Tibial nerve (tissue), 4 donors: Measurements from ENCODE around the gene PMF1. TPM values are rescaled to one million over a fixed set of nuclear protein-coding genes. Genes with fewer than 3 reads are reported as not detected.

Experiments used
- DNase-seq, 2 donors: peaks; one replicate each; pipeline ENCODE4 v3.0.0-alpha.2; 2019; ENCODE audit warnings: low spot score in 2 of 2
- H3K27ac ChIP-seq, 4 donors: fragments of 200-600 bp; sonication (generic) in 3 of 4; one replicate each; pipeline ENCODE4 v1.5.1; 2017 to 2019; ENCODE audit warnings: mild to moderate bottlenecking in 1 of 4
- H3K27me3 ChIP-seq, 2 donors: fragments of 200-600 bp; sonication (generic) in 1 of 2; one replicate each; pipeline versions ENCODE4 v1.5.1 to v1.6.0; 2017 to 2019
- H3K36me3 ChIP-seq, 3 donors: fragments of 200-600 bp; sonication (generic); one replicate each; pipeline ENCODE4 v1.5.1; 2018 to 2019
- H3K4me1 ChIP-seq, 4 donors: fragments of 200-600 bp; sonication (generic) in 3 of 4; one replicate each; pipeline ENCODE4 v1.5.1; 2017 to 2019
- H3K4me3 ChIP-seq, 4 donors: fragments of 200-600 bp; sonication (generic) in 3 of 4; one replicate each; pipeline ENCODE4 v1.5.1; 2017 to 2019; ENCODE audit warnings: mild to moderate bottlenecking in 1 of 4, moderate library complexity in 1 of 4
- H3K9me3 ChIP-seq, 4 donors: fragments of 200-600 bp; sonication (generic) in 3 of 4; one replicate each; pipeline ENCODE4 v1.5.1; 2017 to 2019
- CTCF ChIP-seq, 5 experiments: fragments of 200-600 bp in 3 of 5; fragments of 450-650 bp in 2 of 5; sonication (generic) in 3 of 5; IDR thresholded peaks; one replicate each; pipeline ENCODE4 v1.5.1; 2016 to 2019; ENCODE audit warnings: antibody characterized with exemption in 5 of 5, mild to moderate bottlenecking in 3 of 5, moderate library complexity in 2 of 5
- EP300 ChIP-seq, 2 donors: sonication (generic); formaldehyde crosslinking; IDR thresholded peaks; one replicate each; pipeline ENCODE4 v1.6.1; 2017; ENCODE audit warnings: antibody characterized with exemption in 2 of 2, mild to moderate bottlenecking in 1 of 2
- POLR2A ChIP-seq, 2 donors: fragments of 450-650 bp; IDR thresholded peaks; one replicate each; pipeline ENCODE4 v1.6.1; 2017; ENCODE audit warnings: antibody characterized with exemption in 2 of 2, mild to moderate bottlenecking in 2 of 2, moderate library complexity in 2 of 2
- WGBS, 2 donors: methylation state at CpG; one replicate each; pipeline ENCODE4 v1.1.5; 2018; 5-methylcytosine and 5-hydroxymethylcytosine counted together
- total RNA-seq, 4 donors: library from RNA; depleted of rRNA; stranded (reverse); fragments of >200 nt; gene quantifications; one replicate each; pipeline ENCODE4 v1.1.0, GENCODE V29; 2016

PMF1 gene
- total RNA-seq, 4 donors from 2014 or later, result 41.7 to 67.1 (median 49.1) TPM

- Histone ChIP-seq H3K27me3 (no peaks in the 10 kb centered on the region), H3K9me3 (no peaks in the 10 kb centered on the region), H3K4me3 (no peak overlapping the region), H3K4me1 (peaks cover 0 to 9% (median 0%) of the 10 kb centered on the region in 4 donors), H3K36me3 (peaks cover 0 to 88% (median 20%) of the 10 kb centered on the region in 3 donors), H3K27ac (no peak overlapping the region)
- DNase-seq, result no peak
- 72 to 77% methylated on average over 5 of the region's 5 CpGs for WGBS, 2 donors
- TF ChIP-seq CTCF (IDR thresholded peaks at IDR 0.05), result no peak
- no peak for TF ChIP-seq POLR2A (IDR thresholded peaks at IDR 0.05)
- TF ChIP-seq EP300 (IDR thresholded peaks at IDR 0.05), result no peak
Observed at GRCh38 chr1:156233426-156234127, 20.8 kb downstream of the PMF1 start.

GRCh38 chr1:156236164-156236563 lies 23.4 kb downstream of the PMF1 start:
- H3K9me3 ChIP-seq, result no peaks in the 10 kb centered on the region
- no peaks in the 10 kb centered on the region for H3K27me3 ChIP-seq
- H3K36me3 ChIP-seq, result peaks cover 0 to 90% (median 25%) of the 10 kb centered on the region in 3 donors
- TF ChIP-seq CTCF (IDR thresholded peaks at IDR 0.05) (no peak), EP300 (IDR thresholded peaks at IDR 0.05) (no peak), POLR2A (IDR thresholded peaks at IDR 0.05) (no peak)
- no peak overlapping the region for H3K27ac ChIP-seq
- no peaks in the 10 kb centered on the region for H3K4me1 ChIP-seq
- 90 to 93% methylated on average over 11 of the region's 12 CpGs for WGBS, 2 donors
- DNase-seq, result no peak
- no peak overlapping the region for H3K4me3 ChIP-seq

GRCh38 chr1:156238248-156238647 lies 25.4 kb downstream of the PMF1 start:
- H3K9me3 ChIP-seq, result no peaks in the 10 kb centered on the region
- no peaks in the 10 kb centered on the region for H3K4me1 ChIP-seq
- WGBS, 2 donors, result 94 to 95% methylated on average over 5 of the region's 5 CpGs
- no peak for TF ChIP-seq CTCF (IDR thresholded peaks at IDR 0.05)
- TF ChIP-seq POLR2A (IDR thresholded peaks at IDR 0.05), result no peak
- no peak for TF ChIP-seq EP300 (IDR thresholded peaks at IDR 0.05)
- no peak for DNase-seq
- no peak overlapping the region for H3K27ac ChIP-seq
- H3K36me3 ChIP-seq, result peaks cover 0 to 91% (median 25%) of the 10 kb centered on the region in 3 donors
- H3K27me3 ChIP-seq, result no peaks in the 10 kb centered on the region
- H3K4me3 ChIP-seq, result no peak overlapping the region

GRCh38 chr1:156241311-156241811 lies 28.6 kb downstream of the PMF1 start:
- no peaks in the 10 kb centered on the region for H3K27me3 ChIP-seq
- TF ChIP-seq EP300 (IDR thresholded peaks at IDR 0.05) (no peak), CTCF (IDR thresholded peaks at IDR 0.05) (no peak), POLR2A (IDR thresholded peaks at IDR 0.05) (no peak)
- WGBS, 2 donors, result 32 to 50% methylated on average over 4 to 14 of the region's 15 CpGs
- peak overlapping the region in 1 of 4 donors; percentile 40 for H3K27ac ChIP-seq
- H3K4me3 ChIP-seq, result no peak overlapping the region
- H3K4me1 ChIP-seq, result peaks cover 0 to 17% (median 13%) of the 10 kb centered on the region in 4 donors
- H3K9me3 ChIP-seq, result no peaks in the 10 kb centered on the region
- DNase-seq, result no peak
- peaks cover 0 to 75% (median 21%) of the 10 kb centered on the region in 3 donors for H3K36me3 ChIP-seq

- DNase-seq, result no peak
- peaks cover 0 to 22% (median 19%) of the 10 kb centered on the region in 4 donors for H3K4me1 ChIP-seq
- no peaks in the 10 kb centered on the region for H3K9me3 ChIP-seq
- no peak for TF ChIP-seq CTCF (IDR thresholded peaks at IDR 0.05)
- H3K36me3 ChIP-seq, result peaks cover 0 to 70% (median 18%) of the 10 kb centered on the region in 3 donors
- H3K27ac ChIP-seq, result peak within 1 kb of the TSS in 1 of 4 donors; percentile 40
- no peak within 1 kb of the TSS for H3K4me3 ChIP-seq
- 69 to 75% methylated on average over 10 to 13 of the region's 14 CpGs for WGBS, 2 donors
- H3K27me3 ChIP-seq, result no peaks in the 10 kb centered on the region
Observed at GRCh38 chr1:156241926-156242325, 29.1 kb downstream of the PMF1 start, which contains the start of gene BGLAP. Gene BGLAP, plus strand, starts transcription at chr1:156242184. Its CDS starts 48 bp downstream, at chr1:156242232.
